Hepatocyte (in vitro differentiated cells): ENCODE results near the gene DHX35. TPM values are rescaled to one million over a fixed set of nuclear protein-coding genes. Genes with fewer than 3 reads are reported as not detected.
"Not testable (repeated sequence)": the region's sequence is repeated elsewhere in the genome, so short reads cannot be mapped to it uniquely, and the experiment has no call there.

Experiments
- DNase-seq: peaks from one replicate; pipeline ENCODE4 v3.0.0-alpha.2; 2016; ENCODE audit warnings: low spot score
- H2AFZ ChIP-seq: fragments of 200-600 bp; sonication (generic); 2 replicates; pipeline ENCODE4 v1.6.0; 2016; ENCODE audit warnings: antibody characterized with exemption, mild to moderate bottlenecking
- H3K27ac ChIP-seq: fragments of 200-600 bp; sonication (generic); 2 replicates; pipeline ENCODE4 v1.5.1; 2016; ENCODE audit warnings: mild to moderate bottlenecking
- H3K27me3 ChIP-seq: fragments of 200-600 bp; sonication (generic); 2 replicates; pipeline ENCODE4 v1.6.1; 2016
- H3K36me3 ChIP-seq: fragments of 200-600 bp; sonication (generic); replicated peaks from 2 replicates; pipeline ENCODE4 v1.5.1; 2016; ENCODE audit warnings: low read depth; ENCODE audit not compliant: insufficient read depth
- H3K4me1 ChIP-seq: fragments of 200-600 bp; sonication (generic); 2 replicates; pipeline ENCODE4 v1.5.1; 2016; ENCODE audit warnings: mild to moderate bottlenecking, moderate library complexity; ENCODE audit not compliant: insufficient read depth
- H3K4me2 ChIP-seq: fragments of 200-600 bp; sonication (generic); 2 replicates; pipeline ENCODE4 v1.6.0; 2016
- H3K4me3 ChIP-seq: fragments of 200-600 bp; sonication (generic); 2 replicates; pipeline ENCODE4 v1.5.1; 2016; ENCODE audit warnings: mild to moderate bottlenecking
- H3K79me2 ChIP-seq: fragments of 200-600 bp; sonication (generic); 2 replicates; pipeline ENCODE4 v1.6.0; 2017; ENCODE audit warnings: mild to moderate bottlenecking
- H3K9me2 ChIP-seq: fragments of 200-600 bp; sonication (generic); replicated peaks from 2 replicates; pipeline ENCODE4 v1.6.0; 2017; ENCODE audit warnings: mild to moderate bottlenecking; ENCODE audit not compliant: insufficient read depth
- H3K9me3 ChIP-seq: fragments of 200-600 bp; sonication (generic); 2 replicates; pipeline ENCODE4 v1.5.1; 2016; ENCODE audit warnings: low read depth, mild to moderate bottlenecking
- H4K20me1 ChIP-seq: fragments of 200-600 bp; sonication (generic); 2 replicates; pipeline ENCODE4 v1.6.0; 2016; ENCODE audit warnings: mild to moderate bottlenecking; ENCODE audit not compliant: insufficient read depth, poor library complexity, severe bottlenecking
- CTCF ChIP-seq: fragments of 200-600 bp; sonication (generic); IDR thresholded peaks from 2 replicates; pipeline ENCODE4 v1.5.1; 2016; ENCODE audit warnings: antibody characterized with exemption, mild to moderate bottlenecking; ENCODE audit not compliant: poor library complexity
- EZH2 ChIP-seq: fragments of 200-600 bp; sonication (generic); IDR thresholded peaks from 2 replicates; pipeline ENCODE4 v1.6.1; 2016; ENCODE audit warnings: antibody characterized with exemption, mild to moderate bottlenecking, borderline replicate concordance
- EZH2phosphoT487 ChIP-seq: fragments of 200-600 bp; sonication (generic); IDR thresholded peaks from one replicate; pipeline ENCODE4 v1.6.1; 2018; ENCODE audit warnings: antibody characterized with exemption, mild to moderate bottlenecking, low read depth, moderate library complexity; ENCODE audit not compliant: unreplicated experiment, severe bottlenecking
- WGBS: methylation state at CpG from one replicate; pipeline ENCODE4 v1.1.6; 2016; ENCODE audit warnings: low lambda C conversion rate; ENCODE audit errors: missing lambda C conversion rate; 5-methylcytosine and 5-hydroxymethylcytosine counted together
- polyA plus RNA-seq: library from polyadenylated mRNA; unstranded; fragments of >200 nt; fragmentation: Nextera tagmentation; extraction: Ambion mirVana; gene quantifications from 2 replicates; pipeline ENCODE4 v1.2.1, GENCODE V29; 2016
- total RNA-seq: library from RNA; depleted of rRNA; stranded (reverse); fragments of >200 nt; gene quantifications from 2 replicates; pipeline ENCODE4 v1.2.3, GENCODE V29; 2014

Gene DHX35
- total and polyA plus RNA-seq, 2 experiments from 2014 or later = 4.4 to 10.6 TPM

GRCh38 chr20:38953630-38954340 is 8.4 kb upstream of the DHX35 start:
- DNase-seq = no peak
- no peak for TF ChIP-seq CTCF
- H2AFZ ChIP-seq = no peak overlapping the region
- 93% methylated on average over 8 of the region's 8 CpGs for WGBS
- no peaks in the 10 kb centered on the region for H3K79me2 ChIP-seq
- H3K9me3 ChIP-seq = no peaks in the 10 kb centered on the region
- H3K36me3 ChIP-seq = no peaks in the 10 kb centered on the region
- H3K27ac ChIP-seq = no peak overlapping the region
- no peak overlapping the region for H3K4me2 ChIP-seq
- H3K9me2 ChIP-seq = no peaks in the 10 kb centered on the region
- no peak overlapping the region for H3K4me3 ChIP-seq
- no peaks in the 10 kb centered on the region for H3K27me3 ChIP-seq
- no peaks in the 10 kb centered on the region for H4K20me1 ChIP-seq
- H3K4me1 ChIP-seq = no peaks in the 10 kb centered on the region

GRCh38 chr20:38957235-38957876 is 4.8 kb upstream of the DHX35 start:
- Histone ChIP-seq H2AFZ (no peak overlapping the region), H3K4me1 (peaks cover 3% of the 10 kb centered on the region), H3K9me3 (no peaks in the 10 kb centered on the region), H3K4me2 (no peak overlapping the region), H4K20me1 (no peaks in the 10 kb centered on the region), H3K36me3 (no peaks in the 10 kb centered on the region), H3K9me2 (no peaks in the 10 kb centered on the region), H3K27me3 (no peaks in the 10 kb centered on the region), H3K4me3 (no peak overlapping the region), H3K79me2 (no peaks in the 10 kb centered on the region), H3K27ac (no peak overlapping the region)
- no peak for TF ChIP-seq CTCF
- TF ChIP-seq EZH2phosphoT487 = no peak
- TF ChIP-seq EZH2 = no peak
- 96% methylated on average over 5 of the region's 5 CpGs for WGBS
- DNase-seq = no peak

GRCh38 chr20:38957915-38958485 is 4.1 kb upstream of the DHX35 start:
- no peaks in the 10 kb centered on the region for H3K36me3 ChIP-seq
- no peaks in the 10 kb centered on the region for H3K9me3 ChIP-seq
- TF ChIP-seq EZH2phosphoT487 = no peak
- no peak for TF ChIP-seq CTCF
- no peak for TF ChIP-seq EZH2
- H3K27ac ChIP-seq = no peak overlapping the region
- H3K4me3 ChIP-seq = no peak overlapping the region
- no peaks in the 10 kb centered on the region for H3K27me3 ChIP-seq
- H4K20me1 ChIP-seq = no peaks in the 10 kb centered on the region
- no peak for DNase-seq
- H3K79me2 ChIP-seq = peaks cover 4% of the 10 kb centered on the region
- H3K9me2 ChIP-seq = no peaks in the 10 kb centered on the region
- H3K4me1 ChIP-seq = peaks cover 5% of the 10 kb centered on the region
- H2AFZ ChIP-seq = no peak overlapping the region
- WGBS = 93% methylated on average over 8 of the region's 8 CpGs
- H3K4me2 ChIP-seq = no peak overlapping the region

- not testable (repeated sequence) for H3K36me3 ChIP-seq, H3K4me3 ChIP-seq, H3K9me3 ChIP-seq, H3K27me3 ChIP-seq, H4K20me1 ChIP-seq, DNase-seq, H3K4me2 ChIP-seq, H2AFZ ChIP-seq, H3K27ac ChIP-seq, H3K9me2 ChIP-seq
- peaks cover 26% of the 10 kb centered on the region for H3K79me2 ChIP-seq
- H3K4me1 ChIP-seq = peaks cover 11% of the 10 kb centered on the region
- WGBS = 91% methylated on average over 9 of the region's 9 CpGs
Observed at GRCh38 chr20:38960187-38960687, 1.9 kb upstream of the DHX35 start.
